Lower lobe of right lung (tissue), 2 donors: ENCODE measurements around the gene PTPN9. TPM values are rescaled to one million over a fixed set of nuclear protein-coding genes. Genes with fewer than 3 reads are reported as not detected.
"Not testable (repeated sequence)": the region's sequence is repeated elsewhere in the genome, so short reads cannot be mapped to it uniquely, and the experiment has no call there.

Experiments used
- ATAC-seq, 2 donors: fragments of 200-7000 bp; cut with Tn5 transposase; one replicate each; pipeline ENCODE4 v1.9.1; 2020 to 2022; ENCODE audit warnings: mild to moderate bottlenecking in 2 of 2, moderate library complexity in 2 of 2
- DNase-seq: peaks from one replicate; pipeline ENCODE4 v3.0.0-alpha.2; 2020
- H3K27ac ChIP-seq: fragments of 200-600 bp; one replicate; pipeline ENCODE4 v1.8.0; 2022
- H3K27me3 ChIP-seq: fragments of 200-600 bp; one replicate; pipeline ENCODE4 v1.8.0; 2022; ENCODE audit warnings: low read depth
- H3K36me3 ChIP-seq: fragments of 200-600 bp; one replicate; pipeline ENCODE4 v1.8.0; 2022; ENCODE audit warnings: mild to moderate bottlenecking
- H3K4me1 ChIP-seq: fragments of 200-600 bp; one replicate; pipeline ENCODE4 v1.8.0; 2022
- H3K4me3 ChIP-seq: fragments of 200-600 bp; one replicate; pipeline ENCODE4 v1.8.0; 2022; ENCODE audit warnings: mild to moderate bottlenecking
- H3K9me3 ChIP-seq: fragments of 200-600 bp; one replicate; pipeline ENCODE4 v1.8.0; 2022
- CTCF ChIP-seq: fragments of 200-600 bp; IDR thresholded peaks from one replicate; pipeline ENCODE4 v1.8.0; 2022; ENCODE audit warnings: antibody characterized with exemption, mild to moderate bottlenecking
- intact Hi-C: fragments of 100-400 bp; cut with DNase I; formaldehyde crosslinking; loops from one replicate; pipeline ENCODE4 v1.11.0; 2022
- total RNA-seq: library from RNA; stranded (reverse); fragmentation: NEBNext Ultra II Directional; extraction: Animal tissue kit (Norgen Biotek cat#: 25700); gene quantifications from one replicate; pipeline ENCODE4 v1.2.1, GENCODE V29; 2021
- donor health status: DM: no; HTN: yes; CAD: no; lungs with severe emphysema.

PTPN9 gene
- total RNA-seq, 1 donor from 2014 or later = 31.4 TPM

GRCh38 chr15:75517233-75517632 lies 61.9 kb downstream of the PTPN9 start:
- no peaks in the 10 kb centered on the region for H3K9me3 ChIP-seq
- no peaks in the 10 kb centered on the region for H3K4me1 ChIP-seq
- peaks cover 100% of the 10 kb centered on the region for H3K36me3 ChIP-seq
- no peak for ATAC-seq
- no peak for TF ChIP-seq CTCF
- no peak overlapping the region for H3K4me3 ChIP-seq
- DNase-seq = no peak
- intact Hi-C loops = no loop called here
- no peaks in the 10 kb centered on the region for H3K27me3 ChIP-seq
- H3K27ac ChIP-seq = no peak overlapping the region

GRCh38 chr15:75508840-75509532 lies 70.1 kb downstream of the PTPN9 start:
- H3K36me3 ChIP-seq = peaks cover 66% of the 10 kb centered on the region
- intact Hi-C loops = no loop called here
- peak; percentile 51 for TF ChIP-seq CTCF
- H3K4me3 ChIP-seq = no peak overlapping the region
- H3K9me3 ChIP-seq = no peaks in the 10 kb centered on the region
- DNase-seq = no peak
- no peaks in the 10 kb centered on the region for H3K4me1 ChIP-seq
- H3K27me3 ChIP-seq = no peaks in the 10 kb centered on the region
- no peak overlapping the region for H3K27ac ChIP-seq
- ATAC-seq = no peak

GRCh38 chr15:75502360-75502759 lies 76.8 kb downstream of the PTPN9 start:
- no peak overlapping the region for H3K4me3 ChIP-seq
- DNase-seq (no peak), ATAC-seq (no peak)
- H3K4me1 ChIP-seq = no peaks in the 10 kb centered on the region
- no peak overlapping the region for H3K27ac ChIP-seq
- H3K36me3 ChIP-seq = peaks cover 56% of the 10 kb centered on the region
- intact Hi-C loops = no loop called here
- no peaks in the 10 kb centered on the region for H3K27me3 ChIP-seq
- no peak for TF ChIP-seq CTCF
- no peaks in the 10 kb centered on the region for H3K9me3 ChIP-seq

GRCh38 chr15:75493732-75494131 lies 85.4 kb downstream of the PTPN9 start:
- no peaks in the 10 kb centered on the region for H3K27me3 ChIP-seq
- no peak overlapping the region for H3K4me3 ChIP-seq
- no peaks in the 10 kb centered on the region for H3K9me3 ChIP-seq
- TF ChIP-seq CTCF = no peak
- peaks cover 70% of the 10 kb centered on the region for H3K36me3 ChIP-seq
- DNase-seq (no peak), ATAC-seq (no peak)
- no peaks in the 10 kb centered on the region for H3K4me1 ChIP-seq
- no peak overlapping the region for H3K27ac ChIP-seq
- intact Hi-C loops = no loop called here

- Histone ChIP-seq H3K36me3 (peaks cover 50% of the 10 kb centered on the region), H3K4me3 (no peak overlapping the region), H3K27me3 (no peaks in the 10 kb centered on the region), H3K4me1 (no peaks in the 10 kb centered on the region), H3K27ac (no peak overlapping the region), H3K9me3 (no peaks in the 10 kb centered on the region)
- intact Hi-C loops = no loop called here
- no peak for ATAC-seq
- no peak for DNase-seq
- TF ChIP-seq CTCF = no peak
These were observed 95.2 kb downstream of the PTPN9 start for GRCh38 chr15:75483961-75484360.

GRCh38 chr15:75483556-75483955 lies 95.6 kb downstream of the PTPN9 start:
- DNase-seq, H3K4me3 ChIP-seq, intact Hi-C loops, H3K27me3 ChIP-seq, H3K9me3 ChIP-seq, ATAC-seq, H3K27ac ChIP-seq, H3K4me1 ChIP-seq: not testable (repeated sequence)
- peaks cover 50% of the 10 kb centered on the region for H3K36me3 ChIP-seq
